DOHH2 (cell line): ENCODE measurements around the gene HLA-E.
"Not testable (repeated sequence)": the region's sequence is repeated elsewhere in the genome, so short reads cannot be mapped to it uniquely, and the experiment has no call there.

Source experiments
- H3F3A ChIP-seq: fragments of 200-600 bp; sonication (generic), shearing (Covaris generic); 2 replicates; pipeline ENCODE4 v1.6.0; 2016; ENCODE audit warnings: antibody characterized with exemption, mild to moderate bottlenecking; ENCODE audit not compliant: control insufficient read depth, insufficient read depth
- H3K27ac ChIP-seq: fragments of 200-600 bp; sonication (generic); 2 replicates; pipeline ENCODE4 v1.5.1; 2014; ENCODE audit warnings: low read depth, mild to moderate bottlenecking, low read length, moderate library complexity
- H3K27me3 ChIP-seq: fragments of 200-600 bp; sonication (generic); 2 replicates; pipeline ENCODE4 v1.6.1; 2014; ENCODE audit warnings: mild to moderate bottlenecking, low read length, mixed read lengths; ENCODE audit not compliant: control insufficient read depth
- H3K36me3 ChIP-seq: fragments of 200-600 bp; sonication (generic); 2 replicates; pipeline ENCODE4 v1.6.1; 2014; ENCODE audit warnings: mild to moderate bottlenecking, low read length, moderate library complexity, mixed read lengths; ENCODE audit not compliant: control insufficient read depth
- H3K4me1 ChIP-seq: fragments of 200-600 bp; sonication (generic); 2 replicates; pipeline ENCODE4 v1.6.1; 2014; ENCODE audit warnings: mild to moderate bottlenecking, low read length, mixed read lengths; ENCODE audit not compliant: control insufficient read depth
- H3K4me2 ChIP-seq: fragments of 200-600 bp; sonication (generic); 2 replicates; pipeline ENCODE4 v1.6.0; 2014; ENCODE audit warnings: mild to moderate bottlenecking, low read length, moderate library complexity
- H3K4me3 ChIP-seq: fragments of 200-600 bp; sonication (generic); 2 replicates; pipeline ENCODE4 v1.5.1; 2014; ENCODE audit warnings: mild to moderate bottlenecking, low read length, mixed read lengths
- H3K79me2 ChIP-seq: fragments of 200-600 bp; sonication (generic); 2 replicates; pipeline ENCODE4 v1.6.1; 2014; ENCODE audit warnings: mild to moderate bottlenecking, low read length, mixed read lengths; ENCODE audit not compliant: control insufficient read depth
- H3K9me2 ChIP-seq: fragments of 200-600 bp; sonication (generic); replicated peaks from 2 replicates; pipeline ENCODE4 v1.6.1; 2014; ENCODE audit warnings: mild to moderate bottlenecking, low read length, mixed read lengths; ENCODE audit not compliant: control insufficient read depth
- H3K9me3 ChIP-seq: fragments of 200-600 bp; sonication (generic); 2 replicates; pipeline ENCODE4 v1.6.1; 2014; ENCODE audit warnings: antibody characterized with exemption, low read length, mixed read lengths; ENCODE audit not compliant: control insufficient read depth, insufficient read depth
- H4K20me1 ChIP-seq: fragments of 200-600 bp; sonication (generic); 2 replicates; pipeline ENCODE4 v1.6.0; 2014; ENCODE audit warnings: low read depth, mild to moderate bottlenecking, antibody characterized with exemption, low read length, moderate library complexity; ENCODE audit not compliant: control insufficient read depth, insufficient read depth
- CTCF ChIP-seq: fragments of 200-600 bp; sonication (generic); IDR thresholded peaks from one replicate; pipeline ENCODE4 v1.5.1; 2014; ENCODE audit warnings: antibody characterized with exemption, mild to moderate bottlenecking, low read depth, low read length; ENCODE audit not compliant: poor library complexity, severe bottlenecking
- EZH2phosphoT487 ChIP-seq: fragments of 200-600 bp; sonication (generic); IDR thresholded peaks from 2 replicates; pipeline ENCODE4 v1.6.1; 2017; ENCODE audit warnings: borderline replicate concordance, mild to moderate bottlenecking, antibody characterized with exemption, low read length, moderate library complexity, mixed read lengths

The HLA-E gene

DNA sequence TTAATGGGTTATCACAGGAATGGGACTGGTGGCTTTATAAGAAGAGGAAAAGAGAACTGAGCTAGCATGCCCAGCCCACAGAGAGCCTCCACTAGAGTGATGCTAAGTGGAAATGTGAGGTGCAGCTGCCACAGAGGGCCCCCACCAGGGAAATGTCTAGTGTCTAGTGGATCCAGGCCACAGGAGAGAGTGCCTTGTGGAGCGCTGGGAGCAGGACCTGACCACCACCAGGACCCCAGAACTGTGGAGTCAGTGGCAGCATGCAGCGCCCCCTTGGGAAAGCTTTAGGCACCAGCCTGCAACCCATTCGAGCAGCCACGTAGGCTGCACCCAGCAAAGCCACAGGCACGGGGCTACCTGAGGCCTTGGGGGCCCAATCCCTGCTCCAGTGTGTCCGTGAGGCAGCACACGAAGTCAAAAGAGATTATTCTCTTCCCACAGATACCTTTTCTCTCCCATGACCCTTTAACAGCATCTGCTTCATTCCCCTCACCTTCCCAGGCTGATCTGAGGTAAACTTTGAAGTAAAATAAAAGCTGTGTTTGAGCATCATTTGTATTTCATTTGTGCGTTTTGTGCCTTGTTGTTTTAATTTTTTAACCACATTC lies 4.4 kb downstream of the HLA-E start:
- peaks cover 38% of the 10 kb centered on the region for H3K36me3 ChIP-seq
- no peak overlapping the region for H3K27ac ChIP-seq
- peaks cover 14% of the 10 kb centered on the region for H3K4me1 ChIP-seq
- peaks cover 18% of the 10 kb centered on the region for H3K79me2 ChIP-seq
- H3K9me2 ChIP-seq, result no peaks in the 10 kb centered on the region
- H3K27me3 ChIP-seq, result no peaks in the 10 kb centered on the region
- H3K4me2 ChIP-seq, result no peak overlapping the region
- peaks cover 6% of the 10 kb centered on the region for H3F3A ChIP-seq
- TF ChIP-seq EZH2phosphoT487 (no peak), CTCF (peak; percentile 66)
- H4K20me1 ChIP-seq, result peaks cover 19% of the 10 kb centered on the region; the same call in 1 of the 2 replicates
- H3K4me3 ChIP-seq, result no peak overlapping the region
- no peaks in the 10 kb centered on the region for H3K9me3 ChIP-seq

DNA sequence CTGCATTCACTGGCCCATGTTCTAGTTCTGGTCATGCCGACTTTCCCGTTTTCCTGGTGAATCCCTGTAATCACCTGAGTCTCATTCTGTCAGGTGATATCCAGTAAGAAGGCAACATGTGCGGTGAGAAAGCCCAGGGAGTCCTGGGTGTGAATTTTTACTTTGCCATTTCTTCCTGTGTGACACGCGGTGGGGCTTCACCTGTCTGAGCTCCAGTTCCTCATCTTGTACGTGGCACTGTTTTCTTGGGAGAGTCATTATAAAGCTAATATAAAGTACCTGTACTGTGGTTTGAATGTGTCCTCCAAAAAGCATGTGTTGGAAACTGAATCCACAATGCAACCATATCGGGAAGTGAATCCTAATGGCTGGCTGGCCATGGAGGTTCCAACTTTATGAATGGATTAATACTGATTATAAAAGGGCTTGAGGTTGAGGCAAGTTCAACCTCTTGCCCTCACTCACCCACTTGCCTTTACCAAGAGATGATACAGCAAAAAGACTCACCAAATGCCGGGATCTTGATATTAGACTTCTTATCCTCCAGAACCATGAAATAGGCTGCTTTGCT lies 5.1 kb downstream of the HLA-E start:
- H3K36me3 ChIP-seq, result peaks cover 38% of the 10 kb centered on the region
- H3K4me2 ChIP-seq, result no peak overlapping the region
- TF ChIP-seq EZH2phosphoT487 (no peak), CTCF (no peak)
- H4K20me1 ChIP-seq, result peaks cover 19% of the 10 kb centered on the region; the same call in 1 of the 2 replicates
- H3K9me2 ChIP-seq, result no peaks in the 10 kb centered on the region
- peaks cover 11% of the 10 kb centered on the region for H3K4me1 ChIP-seq
- H3K79me2 ChIP-seq, result peaks cover 18% of the 10 kb centered on the region
- H3K27ac ChIP-seq, result no peak overlapping the region
- no peak overlapping the region for H3K4me3 ChIP-seq
- H3K27me3 ChIP-seq, result no peaks in the 10 kb centered on the region
- H3F3A ChIP-seq, result peaks cover 6% of the 10 kb centered on the region
- H3K9me3 ChIP-seq, result no peaks in the 10 kb centered on the region

DNA sequence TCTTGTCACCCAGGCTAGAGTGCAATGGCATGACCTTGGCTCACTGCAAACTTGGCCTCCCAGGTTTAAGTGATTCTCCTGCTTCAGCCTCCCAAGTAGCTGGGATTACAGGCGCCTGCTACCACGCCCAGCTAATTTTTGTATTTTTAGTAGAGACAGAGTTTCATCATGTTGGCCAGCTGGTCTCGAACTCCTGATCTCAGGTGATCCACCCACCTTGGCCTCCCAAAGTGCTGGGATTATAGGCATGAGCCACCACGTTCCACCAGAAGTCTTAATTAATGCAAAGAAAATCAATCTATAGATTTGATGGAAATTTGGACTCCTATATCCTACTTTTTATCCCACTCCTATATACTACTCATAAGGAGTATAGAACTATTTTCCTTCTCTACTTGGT lies 5.8 kb downstream of the HLA-E start:
- not testable (repeated sequence) for H3K27ac ChIP-seq, H3K27me3 ChIP-seq, H3K4me2 ChIP-seq, H3K9me3 ChIP-seq, H3K9me2 ChIP-seq, H3F3A ChIP-seq, H3K4me3 ChIP-seq
- Histone ChIP-seq H3K4me1 (peaks cover 10% of the 10 kb centered on the region), H4K20me1 (peaks cover 19% of the 10 kb centered on the region; the same call in 1 of the 2 replicates), H3K79me2 (peaks cover 13% of the 10 kb centered on the region), H3K36me3 (peaks cover 34% of the 10 kb centered on the region)

- Histone ChIP-seq H3K27me3 (peaks cover 9% of the 10 kb centered on the region), H3K79me2 (0 out of 2 replicates have a peak, but pooled peaks cover 4% of the 10 kb centered on the region), H3K27ac (no peak overlapping the region), H3K9me2 (no peaks in the 10 kb centered on the region), H3K9me3 (no peaks in the 10 kb centered on the region), H4K20me1 (peaks cover 10% of the 10 kb centered on the region; the same call in 1 of the 2 replicates), H3K4me3 (no peak overlapping the region), H3F3A (peaks cover 6% of the 10 kb centered on the region), H3K4me2 (no peak overlapping the region), H3K36me3 (peaks cover 25% of the 10 kb centered on the region), H3K4me1 (peaks cover 10% of the 10 kb centered on the region)
- TF ChIP-seq EZH2phosphoT487 (no peak), CTCF (no peak)
These were observed 6.7 kb downstream of the HLA-E start for GRCh38 chr6:30495993-30496392.

- not testable (repeated sequence) for H3K9me3 ChIP-seq, H3K27ac ChIP-seq, H4K20me1 ChIP-seq, H3K4me3 ChIP-seq, H3K9me2 ChIP-seq, H3K79me2 ChIP-seq, H3F3A ChIP-seq, H3K27me3 ChIP-seq, H3K4me2 ChIP-seq, H3K4me1 ChIP-seq
- peaks cover 14% of the 10 kb centered on the region for H3K36me3 ChIP-seq
These were observed 7.9 kb downstream of the HLA-E start for GRCh38 chr6:30497261-30497599.
